ENCODE data around the gene ACP1.
A peak's percentile ranks its signal among the peaks of the same experiment; 100 is the strongest.

ACP1 gene

DNA sequence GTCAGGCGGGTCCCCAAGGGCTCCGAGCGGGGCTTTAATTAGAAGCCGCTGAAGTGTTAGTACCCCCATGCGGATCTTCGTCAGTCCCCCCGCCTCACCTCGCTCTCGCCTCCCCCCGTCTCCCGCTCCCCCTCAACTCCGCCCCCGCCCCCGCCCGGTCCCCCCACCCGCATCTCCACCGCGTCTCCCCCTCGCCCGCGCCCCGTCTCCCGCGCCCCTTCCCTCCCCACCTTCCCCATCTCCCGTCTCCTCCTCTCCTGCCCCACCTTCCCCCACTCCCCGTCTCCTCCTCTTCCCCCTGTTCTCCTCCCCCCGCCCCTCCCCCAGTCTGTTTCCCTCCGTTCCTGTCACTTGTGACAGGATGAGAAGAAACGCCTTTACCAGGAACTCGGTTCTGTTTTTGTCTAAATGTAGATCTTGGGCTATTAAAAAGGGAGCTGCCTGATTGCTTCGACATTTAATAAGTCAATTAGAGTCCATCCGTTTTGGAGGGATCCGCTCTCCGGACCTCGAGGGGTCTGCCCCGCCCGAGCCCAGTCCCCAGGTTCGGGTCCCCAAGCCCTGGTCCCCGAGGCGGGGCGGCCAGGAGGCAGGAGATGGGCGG lies 24.1 kb downstream of the ACP1 start:
- TF ChIP-seq, protein P1, sequence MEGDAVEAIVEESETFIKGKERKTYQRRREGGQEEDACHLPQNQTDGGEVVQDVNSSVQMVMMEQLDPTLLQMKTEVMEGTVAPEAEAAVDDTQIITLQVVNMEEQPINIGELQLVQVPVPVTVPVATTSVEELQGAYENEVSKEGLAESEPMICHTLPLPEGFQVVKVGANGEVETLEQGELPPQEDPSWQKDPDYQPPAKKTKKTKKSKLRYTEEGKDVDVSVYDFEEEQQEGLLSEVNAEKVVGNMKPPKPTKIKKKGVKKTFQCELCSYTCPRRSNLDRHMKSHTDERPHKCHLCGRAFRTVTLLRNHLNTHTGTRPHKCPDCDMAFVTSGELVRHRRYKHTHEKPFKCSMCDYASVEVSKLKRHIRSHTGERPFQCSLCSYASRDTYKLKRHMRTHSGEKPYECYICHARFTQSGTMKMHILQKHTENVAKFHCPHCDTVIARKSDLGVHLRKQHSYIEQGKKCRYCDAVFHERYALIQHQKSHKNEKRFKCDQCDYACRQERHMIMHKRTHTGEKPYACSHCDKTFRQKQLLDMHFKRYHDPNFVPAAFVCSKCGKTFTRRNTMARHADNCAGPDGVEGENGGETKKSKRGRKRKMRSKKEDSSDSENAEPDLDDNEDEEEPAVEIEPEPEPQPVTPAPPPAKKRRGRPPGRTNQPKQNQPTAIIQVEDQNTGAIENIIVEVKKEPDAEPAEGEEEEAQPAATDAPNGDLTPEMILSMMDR (IDR thresholded peaks at IDR 0.05; ENCODE audit: insufficient read depth, low read length, missing control alignments), result no peak
- no peak for DNase-seq (ENCODE audit: low read depth, low spot score)
- POLR2A ChIA-PET, result no interaction called here
- H3K4me3 ChIP-seq (ENCODE audit: low read depth, low read length), result no peak overlapping the region
- CTCF ChIA-PET, result interaction anchor here (0.8 to 9.3 kb wide), 10 partner anchors 8 to 1256 kb away, joined by 3 to 99 read pairs (median 6); no protein-coding TSS in a partner anchor

DNA sequence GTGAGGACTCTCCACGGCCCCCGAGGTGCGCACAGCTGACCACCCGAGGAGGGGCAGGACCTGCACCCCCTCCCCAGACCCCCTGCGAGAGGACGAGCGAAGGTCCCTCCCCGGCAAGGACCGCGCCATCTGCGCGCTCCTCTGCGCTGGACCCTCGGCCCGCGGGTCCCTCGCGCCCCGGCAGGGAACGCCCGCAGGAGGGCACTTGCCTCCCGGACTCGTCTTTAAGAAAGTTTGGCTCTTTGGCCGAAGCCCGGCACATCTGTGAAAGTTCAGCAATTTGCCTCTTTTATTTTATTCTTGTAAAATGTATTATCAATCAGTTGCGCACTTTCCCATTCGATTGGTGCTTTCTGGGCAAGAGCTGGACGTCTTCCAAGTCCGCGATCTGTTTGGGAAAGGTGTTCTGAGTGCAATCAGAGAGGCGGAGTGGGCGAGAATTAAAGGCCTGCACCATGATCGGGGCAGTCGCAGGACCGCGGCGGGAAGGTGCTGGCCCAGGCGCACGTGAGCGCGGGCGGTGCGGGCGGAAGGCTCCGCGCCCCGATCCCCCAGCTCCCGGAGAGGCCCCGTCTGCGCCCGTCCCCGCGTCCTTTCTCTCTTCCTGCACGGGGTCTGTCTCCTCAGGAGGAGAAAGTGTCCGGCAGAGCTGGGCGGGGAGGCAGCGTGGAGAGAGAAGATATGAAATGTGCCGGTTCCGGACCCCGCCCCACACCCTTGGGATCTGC lies 24.8 kb downstream of the ACP1 start:
- DNase-seq (ENCODE audit: low read depth, low spot score), result no peak
- POLR2A ChIA-PET, result no interaction called here
- H3K4me3 ChIP-seq (ENCODE audit: low read depth, low read length), result peak overlapping the region; percentile 54
- TF ChIP-seq, protein P1 (IDR thresholded peaks at IDR 0.05; ENCODE audit: insufficient read depth, low read length, missing control alignments), result no peak
- CTCF ChIA-PET, result interaction anchor here (0.8 to 9.3 kb wide), 25 partner anchors 8 to 1256 kb away, joined by 3 to 99 read pairs (median 4); no protein-coding TSS in a partner anchor

DNA sequence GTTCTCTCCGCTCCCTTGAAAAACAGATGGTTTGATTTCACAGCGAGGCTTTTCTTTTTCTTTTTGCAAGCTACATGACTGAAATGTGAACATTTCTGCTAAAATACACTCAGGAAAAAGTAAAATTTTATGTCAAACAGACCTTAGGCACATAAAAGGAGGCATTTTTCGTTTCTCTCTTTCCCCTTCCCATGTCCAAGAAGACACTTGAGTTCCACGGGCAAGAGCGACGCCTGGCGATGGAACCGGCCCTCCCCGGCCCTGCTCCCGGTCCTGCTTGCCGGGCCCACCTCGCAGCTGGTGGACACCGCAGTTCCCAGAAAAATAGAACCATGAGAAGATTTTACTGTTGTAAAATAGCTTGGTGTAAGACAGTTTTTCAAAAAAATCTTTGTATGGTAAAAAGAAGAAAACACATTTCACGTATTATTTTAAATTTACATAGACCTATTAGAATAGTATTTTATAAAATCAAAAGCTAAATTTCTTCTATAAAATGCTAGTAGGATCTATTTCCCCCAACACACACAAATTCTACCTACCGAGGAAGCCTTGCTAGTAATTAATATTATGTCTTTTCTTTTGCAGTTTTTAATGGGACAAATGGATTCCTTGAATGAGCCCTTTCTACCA lies 25.5 kb downstream of the ACP1 start:
- POLR2A ChIA-PET, result no interaction called here
- DNase-seq (ENCODE audit: low read depth, low spot score), result peak; percentile 5
- TF ChIP-seq, protein P1 (IDR thresholded peaks at IDR 0.05; ENCODE audit: insufficient read depth, low read length, missing control alignments), result peak; percentile 84
- peak overlapping the region; percentile 54 for H3K4me3 ChIP-seq (ENCODE audit: low read depth, low read length)
- CTCF ChIA-PET, result interaction anchor here (0.8 to 9.3 kb wide), 25 partner anchors 8 to 1255 kb away, joined by 3 to 99 read pairs (median 4); no protein-coding TSS in a partner anchor

DNA sequence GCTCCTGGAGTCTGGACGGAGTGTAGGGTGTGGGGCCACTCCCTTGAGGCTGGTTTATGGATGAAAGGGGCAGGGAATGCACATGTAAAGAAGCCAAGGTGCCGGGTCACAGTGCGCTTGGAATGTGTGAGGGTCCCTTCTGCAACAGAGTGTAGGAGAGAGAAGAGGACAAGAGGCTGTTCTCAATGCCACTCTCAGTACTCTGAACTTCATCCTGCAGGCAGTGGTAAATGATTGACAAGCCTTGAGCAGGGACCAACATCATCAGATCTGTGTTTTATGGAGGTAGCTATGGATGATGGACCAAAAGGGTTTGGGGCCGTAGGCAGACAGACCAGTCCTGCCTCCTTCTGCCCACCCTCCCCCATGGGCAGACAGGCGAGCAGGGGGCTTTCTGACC lies 30.3 kb downstream of the ACP1 start:
- DNase-seq (ENCODE audit: low read depth, low spot score), result no peak
- no peak overlapping the region for H3K4me3 ChIP-seq (ENCODE audit: low read depth, low read length)
- TF ChIP-seq, protein P1 (IDR thresholded peaks at IDR 0.05; ENCODE audit: insufficient read depth, low read length, missing control alignments), result no peak
- ChIA-PET CTCF (no interaction called here), POLR2A (no interaction called here)

DNA sequence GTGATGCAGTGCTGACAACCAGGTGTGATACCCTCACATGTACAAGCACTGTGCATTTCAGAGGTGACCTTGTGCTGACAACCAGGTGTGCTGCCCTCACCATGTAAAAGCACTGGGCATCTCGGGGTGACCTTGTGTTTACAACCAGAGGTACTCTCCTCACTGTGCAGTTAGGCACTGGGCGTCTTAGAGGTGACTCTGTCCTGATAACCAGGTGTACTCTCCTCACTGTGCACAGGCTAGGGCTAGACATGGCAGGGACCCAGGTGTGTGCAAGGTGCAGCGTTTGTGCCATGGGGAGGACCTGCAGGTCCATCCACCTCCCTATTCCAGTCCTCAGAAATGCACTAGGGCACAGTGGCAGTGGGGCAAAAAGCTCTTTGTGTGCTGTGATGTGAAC lies 31.6 kb downstream of the ACP1 start:
- POLR2A ChIA-PET, result no interaction called here
- TF ChIP-seq, protein P1 (IDR thresholded peaks at IDR 0.05; ENCODE audit: insufficient read depth, low read length, missing control alignments), result no peak
- CTCF ChIA-PET, result interaction anchor here (1.5 kb wide), 1 partner anchor 8 kb away, joined by 3 read pairs; no protein-coding TSS in a partner anchor

DNA sequence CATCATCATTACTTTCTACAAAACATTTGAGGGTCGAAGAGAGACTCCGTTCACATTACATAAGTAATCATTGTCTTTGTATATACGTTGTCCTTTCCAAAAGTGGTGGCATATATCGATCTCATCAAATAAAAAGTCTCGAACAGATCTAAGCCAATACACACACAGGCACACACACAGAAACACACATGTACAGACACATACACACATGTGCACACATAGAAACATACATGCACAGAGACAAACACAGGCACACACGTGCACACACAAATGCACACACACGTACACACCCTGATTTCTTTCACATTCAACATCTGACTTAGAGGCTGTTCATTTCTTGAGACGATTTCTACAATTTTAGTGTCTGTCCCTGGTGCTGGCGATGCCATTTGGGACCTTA lies 40.6 kb downstream of the ACP1 start:
- ChIA-PET CTCF (no interaction called here), POLR2A (no interaction called here)

More for the DNA sequence above, 31.6 kb downstream of the ACP1 start:
- H3K4me3 ChIP-seq (ENCODE audit: low read depth, low read length), result no peak overlapping the region
- DNase-seq (ENCODE audit: low read depth, low spot score), result no peak

More for the DNA sequence above, 40.6 kb downstream of the ACP1 start:
- no peak overlapping the region for H3K4me3 ChIP-seq (ENCODE audit: low read depth, low read length)
- no peak for DNase-seq (ENCODE audit: low read depth, low spot score)
- TF ChIP-seq, protein P1 (IDR thresholded peaks at IDR 0.05; ENCODE audit: insufficient read depth, low read length, missing control alignments), result no peak
